ENCODE measurements around the gene NRIP3. TPM values are rescaled to one million over a fixed set of nuclear protein-coding genes. Genes with fewer than 3 reads are reported as not detected.
A peak's percentile ranks its signal among the peaks of the same experiment; 100 is the strongest.

Gene NRIP3
- total RNA-seq, 1 donor from 2014 or later = 0.56 TPM

DNA sequence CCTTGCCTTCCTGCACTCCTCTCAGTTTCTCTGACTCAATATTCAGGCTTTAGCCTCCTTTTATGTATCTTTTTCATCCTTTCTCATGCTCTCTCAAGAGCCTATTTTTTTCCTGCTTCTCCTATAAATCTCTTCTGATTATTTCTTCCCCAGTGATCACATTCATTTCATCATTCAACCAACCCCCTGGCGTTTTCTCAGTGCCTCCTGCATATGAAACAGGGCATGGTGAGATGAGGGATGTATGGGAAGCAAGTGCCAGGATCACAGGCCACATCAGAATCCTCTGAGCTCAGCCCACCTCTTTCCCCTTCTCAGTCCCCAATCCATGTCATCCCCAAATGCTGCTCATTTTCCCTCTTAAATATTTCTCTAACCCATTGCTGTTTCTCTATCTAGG, 38.7 kb upstream of the NRIP3 start:
- Histone ChIP-seq H3K4me1 (peaks cover 16% of the 10 kb centered on the region), H3K27ac (no peak overlapping the region), H3K4me3 (no peak overlapping the region), H3K27me3 (ENCODE audit: low read depth) (no peaks in the 10 kb centered on the region), H3K36me3 (no peaks in the 10 kb centered on the region), H3K9me3 (no peaks in the 10 kb centered on the region)
- intact Hi-C loops (cut with DNase I) = no loop called here
- ATAC-seq (no peak), DNase-seq (no peak)
- TF ChIP-seq CTCF (IDR thresholded peaks at IDR 0.05) = no peak

DNA sequence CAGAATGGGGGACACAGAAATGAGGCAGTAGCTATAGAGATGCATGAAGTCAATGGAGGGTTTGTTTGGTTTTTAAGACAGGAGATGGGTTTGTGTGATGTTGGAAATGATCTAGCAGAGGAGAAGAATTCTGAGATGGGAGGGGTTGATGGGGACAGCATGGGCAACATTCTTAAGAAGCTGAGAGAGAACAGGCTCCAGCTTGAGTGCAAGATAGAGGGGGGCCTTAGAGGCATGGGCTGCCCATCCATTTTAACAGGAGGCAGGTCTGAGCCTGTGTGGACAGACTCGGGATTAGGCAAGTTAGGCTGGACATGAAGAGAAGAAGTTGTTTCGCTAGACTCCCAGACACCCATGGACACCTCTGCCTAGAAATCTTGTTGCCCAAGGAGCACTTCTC, 37.9 kb upstream of the NRIP3 start:
- Histone ChIP-seq H3K27ac (no peak overlapping the region), H3K4me1 (peaks cover 8% of the 10 kb centered on the region), H3K4me3 (no peak overlapping the region), H3K36me3 (no peaks in the 10 kb centered on the region), H3K9me3 (no peaks in the 10 kb centered on the region), H3K27me3 (ENCODE audit: low read depth) (no peaks in the 10 kb centered on the region)
- TF ChIP-seq CTCF (IDR thresholded peaks at IDR 0.05) = no peak
- DNase-seq (no peak), ATAC-seq (no peak)
- intact Hi-C loops (cut with DNase I) = no loop called here

DNA sequence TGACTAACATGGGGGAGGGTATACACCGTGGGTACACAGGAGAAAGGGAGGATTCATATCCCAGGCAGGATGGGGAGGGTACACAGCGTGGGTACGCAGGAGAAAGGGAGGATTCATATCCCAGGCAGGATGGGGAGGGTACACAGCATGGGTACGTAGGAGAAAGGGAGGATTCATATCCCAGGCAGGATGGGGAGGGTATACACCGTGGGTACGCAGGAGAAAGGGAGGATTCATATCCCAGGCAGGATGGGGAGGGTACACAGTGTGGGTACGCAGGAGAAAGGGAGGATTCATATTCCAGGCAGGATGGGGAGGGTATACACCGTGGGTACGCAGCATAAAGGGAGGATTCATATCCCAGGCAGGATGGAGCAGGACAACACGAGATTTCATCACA, 36.6 kb upstream of the NRIP3 start:
- TF ChIP-seq CTCF (IDR thresholded peaks at IDR 0.05) = no peak
- H3K27ac ChIP-seq = no peak overlapping the region
- H3K4me1 ChIP-seq = peaks cover 7% of the 10 kb centered on the region
- no peak overlapping the region for H3K4me3 ChIP-seq
- no peak for ATAC-seq
- no peaks in the 10 kb centered on the region for H3K9me3 ChIP-seq
- no peak for DNase-seq
- H3K36me3 ChIP-seq = no peaks in the 10 kb centered on the region
- H3K27me3 ChIP-seq (ENCODE audit: low read depth) = no peaks in the 10 kb centered on the region
- intact Hi-C loops (cut with DNase I) = no loop called here

DNA sequence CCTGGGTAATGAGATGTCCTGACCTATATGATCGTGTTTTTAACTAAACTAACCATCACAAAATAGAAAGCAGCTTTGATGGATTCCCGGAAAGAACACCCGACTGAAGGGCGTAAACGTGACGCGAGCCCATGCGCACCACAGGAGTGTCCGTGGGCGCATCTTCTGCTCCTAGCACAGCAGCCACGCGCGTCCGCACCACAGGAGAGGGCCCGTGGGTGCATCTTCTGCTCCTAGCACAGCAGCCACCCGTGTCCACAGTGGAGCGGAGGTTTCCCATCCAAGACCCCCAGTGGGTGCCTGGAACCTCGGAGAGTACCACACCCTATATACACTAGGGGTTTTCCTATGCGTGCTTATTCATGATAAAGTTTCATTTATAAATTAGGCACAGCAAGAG, 36.1 kb upstream of the NRIP3 start:
- intact Hi-C loops (cut with DNase I) = no loop called here
- H3K36me3 ChIP-seq = no peaks in the 10 kb centered on the region
- DNase-seq (no peak), ATAC-seq (no peak)
- peaks cover 7% of the 10 kb centered on the region for H3K4me1 ChIP-seq
- no peak overlapping the region for H3K4me3 ChIP-seq
- no peak overlapping the region for H3K27ac ChIP-seq
- H3K27me3 ChIP-seq (ENCODE audit: low read depth) = no peaks in the 10 kb centered on the region
- no peaks in the 10 kb centered on the region for H3K9me3 ChIP-seq
- no peak for TF ChIP-seq CTCF (IDR thresholded peaks at IDR 0.05)

DNA sequence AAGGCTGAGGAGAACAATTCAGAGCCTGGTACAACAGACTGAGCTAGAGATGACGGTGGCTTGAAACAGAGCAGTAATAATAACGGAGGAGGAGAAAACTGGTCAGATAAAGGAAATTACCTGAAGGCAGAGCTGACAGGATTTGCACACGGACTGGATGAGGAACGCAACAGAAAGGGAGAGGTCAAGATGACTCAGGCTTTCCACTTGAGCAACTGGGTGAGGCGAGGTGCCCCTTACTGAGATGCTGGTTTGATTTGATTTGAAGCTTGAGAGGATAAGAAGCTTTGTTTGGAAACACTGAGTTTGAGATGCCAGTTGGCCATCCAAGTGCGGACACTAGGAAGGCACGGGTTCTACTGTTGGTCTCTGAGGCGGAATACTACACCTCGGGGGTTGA, 35.4 kb upstream of the NRIP3 start:
- DNase-seq (no peak), ATAC-seq (peak; percentile 61 to 62)
- Histone ChIP-seq H3K4me1 (peaks cover 7% of the 10 kb centered on the region), H3K36me3 (no peaks in the 10 kb centered on the region), H3K9me3 (no peaks in the 10 kb centered on the region), H3K27ac (no peak overlapping the region), H3K27me3 (ENCODE audit: low read depth) (no peaks in the 10 kb centered on the region), H3K4me3 (no peak overlapping the region)
- intact Hi-C loops (cut with DNase I) = no loop called here
- no peak for TF ChIP-seq CTCF (IDR thresholded peaks at IDR 0.05)

DNA sequence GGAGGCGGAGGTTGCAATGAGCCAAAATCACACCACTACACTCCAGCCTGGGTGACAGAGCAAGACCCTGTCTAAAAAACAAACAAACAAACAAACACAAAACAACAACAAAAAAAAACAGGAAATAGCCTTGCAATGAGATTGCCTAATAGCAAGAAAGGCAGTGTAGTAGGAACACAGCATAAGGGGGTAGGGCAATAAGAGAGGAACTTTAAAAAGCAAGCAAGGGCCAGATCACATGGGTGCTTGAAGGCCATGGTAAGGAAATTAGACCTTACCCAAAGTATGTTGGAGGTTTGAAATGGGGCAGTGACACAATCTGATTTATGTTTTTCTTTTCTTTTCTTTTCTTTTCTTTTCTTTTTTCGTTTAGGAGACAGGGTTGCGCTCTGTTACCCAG, 34.7 kb upstream of the NRIP3 start:
- no peaks in the 10 kb centered on the region for H3K36me3 ChIP-seq
- DNase-seq (no peak), ATAC-seq (peak; percentile 64 to 77)
- H3K4me3 ChIP-seq = no peak overlapping the region
- H3K27ac ChIP-seq = no peak overlapping the region
- H3K9me3 ChIP-seq = no peaks in the 10 kb centered on the region
- intact Hi-C loops (cut with DNase I) = no loop called here
- H3K27me3 ChIP-seq (ENCODE audit: low read depth) = no peaks in the 10 kb centered on the region
- peaks cover 7% of the 10 kb centered on the region for H3K4me1 ChIP-seq
- TF ChIP-seq CTCF (IDR thresholded peaks at IDR 0.05) = no peak

Measured in lower lobe of right lung (tissue), 2 donors.